DND-41 (cell line): Measurements from ENCODE around the gene COQ2.

Source experiments
- ATAC-seq: fragments of 200-7000 bp; cut with Tn5 transposase; 3 replicates; pipeline ENCODE4 v1.9.1; 2021; ENCODE audit warnings: low read depth; ENCODE audit not compliant: insufficient read depth
- DNase-seq: peaks from one replicate; pipeline ENCODE4 v3.0.0-alpha.2; 2020
- H2AFZ ChIP-seq: 2 replicates; pipeline ENCODE4 v1.6.0; 2012; ENCODE audit warnings: low read depth, low read length
- H3K27ac ChIP-seq: 2 replicates; pipeline ENCODE4 v1.5.1; 2012; ENCODE audit warnings: low read length, inconsistent platforms
- H3K27me3 ChIP-seq: fragments of 200-600 bp; sonication (generic); 2 replicates; pipeline ENCODE4 v1.6.0; 2012; ENCODE audit warnings: low read length, mild to moderate bottlenecking, inconsistent platforms; ENCODE audit not compliant: insufficient read depth, poor library complexity
- H3K36me3 ChIP-seq: 2 replicates; pipeline ENCODE4 v1.5.1; 2012; ENCODE audit warnings: low read length, inconsistent platforms; ENCODE audit not compliant: insufficient read depth
- H3K4me1 ChIP-seq: 2 replicates; pipeline ENCODE4 v1.5.1; 2012; ENCODE audit warnings: mild to moderate bottlenecking, low read length; ENCODE audit not compliant: insufficient read depth
- H3K4me2 ChIP-seq: 2 replicates; pipeline ENCODE4 v1.6.0; 2012; ENCODE audit warnings: mild to moderate bottlenecking, moderate library complexity, low read length, inconsistent platforms; ENCODE audit not compliant: insufficient read depth
- H3K4me3 ChIP-seq, 2 experiments: fragments of 200-600 bp in 1 of 2; shearing (Covaris generic) in 1 of 2; 2 replicates each; pipeline ENCODE4 v1.5.1; 2012 to 2016; ENCODE audit warnings: inconsistent platforms in 2 of 2, low read length in 2 of 2, mild to moderate bottlenecking in 2 of 2, low read depth in 1 of 2, moderate library complexity in 1 of 2
- H3K79me2 ChIP-seq: 2 replicates; pipeline ENCODE4 v1.6.0; 2012; ENCODE audit warnings: low read length, inconsistent platforms; ENCODE audit not compliant: insufficient read depth
- H3K9ac ChIP-seq: 2 replicates; pipeline ENCODE4 v1.6.0; 2012; ENCODE audit warnings: low read depth, mild to moderate bottlenecking, inconsistent platforms, low read length, moderate library complexity
- H3K9me3 ChIP-seq: 2 replicates; pipeline ENCODE4 v1.5.1; 2012; ENCODE audit warnings: low read length, moderate library complexity, mild to moderate bottlenecking, inconsistent platforms; ENCODE audit not compliant: insufficient read depth, severe bottlenecking
- H4K20me1 ChIP-seq: 2 replicates; pipeline ENCODE4 v1.6.0; 2012; ENCODE audit warnings: low read length; ENCODE audit not compliant: insufficient read depth
- CTCF ChIP-seq: IDR thresholded peaks from 2 replicates; pipeline ENCODE4 v1.5.1; 2012; ENCODE audit warnings: borderline replicate concordance, low read length, moderate library complexity, mild to moderate bottlenecking; ENCODE audit not compliant: poor library complexity, severe bottlenecking; ENCODE audit errors: extremely low read depth
- EZH2 ChIP-seq: IDR thresholded peaks from 3 replicates; pipeline ENCODE4 v1.6.1; 2012; ENCODE audit warnings: borderline replicate concordance, low read depth, mild to moderate bottlenecking, moderate library complexity, low read length, inconsistent platforms; ENCODE audit not compliant: severe bottlenecking

COQ2 gene

DNA sequence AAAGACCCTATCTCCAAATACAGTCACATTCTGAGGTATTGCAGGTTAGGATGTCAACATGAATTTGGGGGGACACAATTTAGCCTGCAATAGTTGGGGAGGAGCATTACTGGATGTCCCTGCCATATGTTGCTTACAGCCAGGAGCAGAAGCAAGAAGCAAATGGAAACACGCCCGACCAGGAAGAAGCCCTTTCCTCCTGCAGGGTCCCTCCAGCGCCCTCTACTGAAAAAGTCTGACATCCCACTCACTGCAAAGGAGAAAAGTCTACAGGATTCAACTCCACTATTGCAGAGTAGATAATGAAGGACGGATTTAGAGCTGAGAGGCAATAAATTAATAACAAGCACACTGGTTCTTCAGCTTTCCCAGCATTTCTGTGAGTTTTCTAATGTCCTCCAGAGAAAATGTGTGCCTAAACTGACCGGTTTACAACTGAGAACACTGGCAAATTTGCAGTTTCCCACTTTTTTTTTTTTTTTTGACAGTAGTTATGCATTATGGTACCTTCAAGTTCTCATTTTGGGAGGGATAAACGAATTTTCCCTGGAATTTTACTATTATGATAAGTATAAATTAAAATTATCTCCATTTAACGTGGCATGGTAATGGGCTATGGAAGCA, 31.7 kb downstream of the COQ2 start:
- Histone ChIP-seq H3K4me1 (no peaks in the 10 kb centered on the region), H3K79me2 (no peaks in the 10 kb centered on the region), H2AFZ (peak overlapping the region; percentile 29), H3K9me3 (no peaks in the 10 kb centered on the region), H3K4me2 (no peak overlapping the region), H3K27ac (no peak overlapping the region), H3K4me3 (no peak overlapping the region), H3K36me3 (0 out of 2 replicates have a peak, but pooled peaks cover 4% of the 10 kb centered on the region), H4K20me1 (no peaks in the 10 kb centered on the region), H3K9ac (no peak overlapping the region), H3K27me3 (no peaks in the 10 kb centered on the region)
- TF ChIP-seq CTCF = peak; percentile 80
- no peak for TF ChIP-seq EZH2
- peak; percentile 75 for DNase-seq
- ATAC-seq = peak; percentile 89

- Histone ChIP-seq H4K20me1 (no peaks in the 10 kb centered on the region), H3K27ac (no peak overlapping the region), H3K4me3 (no peak overlapping the region), H3K27me3 (no peaks in the 10 kb centered on the region), H3K4me1 (no peaks in the 10 kb centered on the region), H3K9ac (no peak overlapping the region), H2AFZ (no peak overlapping the region), H3K79me2 (no peaks in the 10 kb centered on the region), H3K36me3 (no peaks in the 10 kb centered on the region), H3K4me2 (no peak overlapping the region), H3K9me3 (no peaks in the 10 kb centered on the region)
- DNase-seq (no peak), ATAC-seq (no peak)
- no peak for TF ChIP-seq EZH2
- TF ChIP-seq CTCF = no peak
These were observed 33.2 kb downstream of the COQ2 start for GRCh38 chr4:83251447-83251830.

GRCh38 chr4:83250687-83251446, 33.7 kb downstream of the COQ2 start:
- Histone ChIP-seq H4K20me1 (no peaks in the 10 kb centered on the region), H3K9ac (no peak overlapping the region), H3K79me2 (no peaks in the 10 kb centered on the region), H3K4me2 (no peak overlapping the region), H3K27me3 (no peaks in the 10 kb centered on the region), H3K36me3 (no peaks in the 10 kb centered on the region), H3K4me3 (no peak overlapping the region), H3K9me3 (no peaks in the 10 kb centered on the region), H3K4me1 (no peaks in the 10 kb centered on the region), H2AFZ (no peak overlapping the region), H3K27ac (no peak overlapping the region)
- ATAC-seq = no peak
- DNase-seq = no peak
- TF ChIP-seq CTCF = no peak
- TF ChIP-seq EZH2 = no peak
